ENCODE measurements around the gene SERPINH1. TPM values are rescaled to one million over a fixed set of nuclear protein-coding genes. Genes with fewer than 3 reads are reported as not detected.

The SERPINH1 gene
- total RNA-seq, result 11.1 and 12.6 TPM in 2 replicates

DNA sequence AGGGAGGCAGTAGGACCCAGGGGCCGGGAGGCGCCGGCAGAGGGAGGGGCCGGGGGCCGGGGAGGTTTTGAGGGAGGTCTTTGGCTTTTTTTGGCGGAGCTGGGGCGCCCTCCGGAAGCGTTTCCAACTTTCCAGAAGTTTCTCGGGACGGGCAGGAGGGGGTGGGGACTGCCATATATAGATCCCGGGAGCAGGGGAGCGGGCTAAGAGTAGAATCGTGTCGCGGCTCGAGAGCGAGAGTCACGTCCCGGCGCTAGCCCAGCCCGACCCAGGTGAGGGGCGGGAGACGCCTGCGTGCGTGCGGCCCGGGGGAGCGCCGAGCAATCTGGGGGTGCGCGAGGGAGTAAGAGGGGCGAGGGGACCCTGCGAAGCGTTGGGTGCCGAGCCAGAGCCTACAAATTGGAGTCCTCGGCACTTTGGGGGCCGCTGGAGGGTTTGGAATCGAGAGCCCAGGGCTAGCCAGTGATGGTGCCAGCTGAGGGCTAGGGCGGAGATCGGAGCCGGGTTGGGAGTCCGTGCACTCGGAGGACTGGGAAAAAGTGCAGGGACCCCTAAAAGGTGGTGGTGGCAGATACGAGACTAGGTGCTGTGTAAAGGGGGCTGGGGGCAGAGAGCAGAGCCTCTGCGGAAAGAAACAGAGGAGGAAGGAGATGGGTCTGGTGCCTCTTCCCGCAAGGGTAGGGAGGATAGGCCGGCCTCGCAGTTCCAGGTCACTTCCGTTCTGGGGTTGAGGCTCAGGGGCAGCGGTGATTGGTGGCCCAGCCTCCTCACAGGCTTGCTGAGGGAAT, at the start of gene SERPINH1:
Gene SERPINH1 (plus strand): TSS at position 206 of the 788 bp plus-strand sequence. CDS start 4,097 bp downstream, outside the sequence.
- intact Hi-C loops (cut with micrococcal nuclease), result loop anchor here (1.0 to 10.0 kb wide), 3 partner anchors 105 to 673 kb away; no protein-coding TSS in a partner anchor

DNA sequence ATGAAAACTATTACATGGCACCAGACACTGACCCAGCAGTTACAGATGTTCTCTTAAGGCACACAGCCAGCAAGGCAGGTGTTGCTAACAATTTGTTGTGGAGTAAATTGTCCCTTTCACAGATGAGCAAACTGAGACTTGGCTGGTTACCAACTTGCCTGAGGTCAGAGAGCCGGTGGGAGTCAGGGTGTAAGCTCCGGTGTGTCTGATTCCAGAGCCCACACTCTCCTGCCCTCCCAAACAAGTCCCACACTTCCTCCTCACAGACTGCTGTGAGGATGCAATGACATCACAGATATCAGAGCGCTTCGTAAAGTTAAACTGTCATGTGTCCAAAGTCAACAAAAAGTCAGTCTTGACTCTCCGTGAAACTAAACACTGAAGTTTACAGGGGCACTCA, 48.8 kb upstream of the SERPINH1 start:
- intact Hi-C loops (cut with micrococcal nuclease), result no loop called here

DNA sequence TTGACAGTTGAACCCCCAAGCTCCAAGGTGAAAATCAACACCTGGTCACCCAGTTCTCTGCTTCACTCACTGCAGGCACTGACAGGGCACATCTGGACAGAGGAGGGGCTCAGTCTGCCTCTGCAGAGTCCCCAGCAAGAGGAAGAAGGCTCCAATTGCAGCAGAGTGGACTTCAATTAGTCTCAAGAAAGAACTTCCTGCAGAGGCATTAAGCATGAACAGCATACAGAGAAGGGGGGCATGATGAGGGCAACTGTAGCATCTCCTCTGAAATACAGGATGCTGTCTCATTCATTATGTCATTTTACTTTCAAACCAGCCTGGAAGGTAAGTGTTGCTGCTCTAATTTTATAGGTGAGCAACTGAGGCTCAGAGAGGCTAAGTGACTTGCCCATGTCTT, 47.5 kb upstream of the SERPINH1 start:
- intact Hi-C loops (cut with micrococcal nuclease), result no loop called here

DNA sequence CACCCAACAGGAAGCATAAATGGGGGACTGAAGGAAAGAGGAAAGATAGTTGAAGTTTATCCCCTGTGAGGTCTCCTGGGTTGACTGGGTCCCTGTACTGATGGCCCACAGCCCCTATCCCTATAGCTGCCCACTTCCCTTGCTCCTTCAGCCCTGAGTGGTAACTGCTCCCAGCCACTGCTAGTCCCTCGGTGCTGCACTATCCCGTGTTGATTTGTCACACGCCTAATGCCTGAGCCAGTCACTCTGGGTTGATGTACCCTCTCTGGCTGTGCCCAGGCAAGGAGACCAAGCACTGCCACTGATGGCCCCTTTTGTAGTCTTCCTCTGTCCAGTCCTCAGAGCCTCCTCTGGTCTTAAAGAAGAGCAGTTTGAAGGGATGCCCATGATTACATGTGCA, 45.9 kb upstream of the SERPINH1 start:
- intact Hi-C loops (cut with micrococcal nuclease), result no loop called here

DNA sequence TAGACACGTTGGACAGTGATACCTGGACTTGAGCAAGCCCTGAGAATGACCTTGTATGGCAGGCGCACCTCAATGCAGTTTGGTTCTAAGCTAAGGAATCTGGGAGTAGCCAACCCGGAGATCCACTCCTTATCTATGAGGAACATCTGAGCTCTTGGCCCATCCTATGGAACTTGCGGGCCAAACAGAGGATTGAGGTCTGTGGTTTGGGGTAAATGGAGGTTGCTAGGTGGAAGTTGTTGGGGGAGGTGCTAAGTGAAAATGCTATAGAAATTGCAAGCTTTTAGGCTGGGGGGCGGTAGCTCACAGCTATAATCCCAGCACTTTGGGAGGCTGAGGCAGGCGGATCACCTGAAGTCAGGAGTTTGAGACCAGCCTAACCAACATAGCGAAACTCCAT, 45.2 kb upstream of the SERPINH1 start:
- intact Hi-C loops (cut with micrococcal nuclease), result no loop called here

DNA sequence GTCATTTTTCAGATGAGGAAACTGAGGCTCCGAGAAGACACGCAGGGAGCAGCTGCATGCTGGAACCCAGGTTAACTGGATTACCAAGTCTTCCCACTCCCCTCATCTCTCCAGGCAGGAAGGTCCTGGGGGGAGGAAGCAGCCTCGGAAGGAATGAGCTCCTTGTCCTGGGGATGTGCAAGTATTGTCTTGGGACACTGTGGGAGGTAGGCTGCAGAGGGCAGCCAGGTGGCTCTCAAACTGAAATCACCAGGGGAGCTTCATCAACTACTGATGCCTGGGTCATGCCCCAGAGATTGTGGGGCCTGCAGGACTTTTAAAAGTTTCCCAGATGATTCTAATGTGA, 43.9 kb upstream of the SERPINH1 start:
- intact Hi-C loops (cut with micrococcal nuclease), result no loop called here

DNA sequence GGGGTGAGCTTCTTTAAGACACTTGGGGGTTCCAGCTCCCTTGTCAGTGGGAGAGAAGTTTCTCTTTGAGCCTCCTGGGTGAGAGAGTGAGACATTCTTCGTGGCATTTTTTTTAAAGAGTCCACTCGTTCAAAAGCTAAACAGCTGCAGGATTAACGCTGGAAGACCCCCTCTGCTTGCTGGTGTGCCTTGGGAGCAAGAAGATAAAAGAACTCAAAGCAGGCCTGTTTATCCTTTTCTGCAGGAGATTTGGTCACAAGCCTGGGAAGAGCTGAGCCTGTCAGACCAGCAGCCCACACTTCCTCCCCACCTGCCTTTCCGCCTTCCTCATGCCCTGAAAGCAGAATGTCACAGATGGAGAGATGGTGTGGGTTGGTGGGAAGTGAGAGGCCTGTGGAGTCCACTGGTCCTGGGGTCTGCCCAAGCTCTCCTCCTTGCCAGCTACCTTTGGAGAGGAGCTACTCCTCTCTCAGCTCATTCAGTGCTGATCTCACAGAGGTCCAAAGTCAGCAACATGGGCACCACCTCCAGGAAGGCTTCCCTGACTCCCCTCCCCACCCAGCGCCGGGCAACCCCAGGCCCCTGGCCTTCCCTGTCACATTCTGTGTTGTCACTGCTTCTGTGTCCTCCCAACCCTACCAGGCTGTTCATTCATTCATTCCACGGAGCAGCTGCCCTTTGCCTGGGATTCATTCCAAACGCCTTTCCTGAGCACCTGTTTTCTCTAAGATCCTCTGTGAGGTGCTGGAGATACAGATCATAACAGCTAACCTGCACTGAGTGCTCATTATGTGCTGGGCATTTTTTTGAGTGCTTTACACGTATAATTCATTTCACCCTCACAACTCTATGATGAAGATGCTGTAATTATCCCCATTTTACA, 43.0 kb upstream of the SERPINH1 start:
- intact Hi-C loops (cut with micrococcal nuclease), result no loop called here

DNA sequence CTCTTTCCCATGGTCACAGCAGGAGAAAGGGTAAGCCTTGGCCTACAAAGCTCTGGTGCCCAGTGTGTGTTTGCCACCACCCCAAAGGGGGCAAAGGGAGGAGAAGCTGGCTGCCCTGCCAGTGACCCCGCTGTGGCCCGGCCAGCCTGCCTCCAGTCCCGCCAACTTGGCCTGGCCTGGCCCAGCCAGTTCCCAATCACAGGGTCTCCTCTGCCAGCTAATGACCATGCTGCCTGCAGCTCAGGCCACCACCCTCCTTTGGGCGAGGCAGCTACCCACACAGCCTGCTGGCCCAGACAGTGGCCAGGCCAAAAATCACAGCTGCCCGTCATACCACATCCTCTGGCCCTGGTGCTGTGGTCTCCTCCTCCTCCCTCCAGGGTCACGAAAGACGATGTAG, 41.4 kb upstream of the SERPINH1 start:
- intact Hi-C loops (cut with micrococcal nuclease), result no loop called here

DNA sequence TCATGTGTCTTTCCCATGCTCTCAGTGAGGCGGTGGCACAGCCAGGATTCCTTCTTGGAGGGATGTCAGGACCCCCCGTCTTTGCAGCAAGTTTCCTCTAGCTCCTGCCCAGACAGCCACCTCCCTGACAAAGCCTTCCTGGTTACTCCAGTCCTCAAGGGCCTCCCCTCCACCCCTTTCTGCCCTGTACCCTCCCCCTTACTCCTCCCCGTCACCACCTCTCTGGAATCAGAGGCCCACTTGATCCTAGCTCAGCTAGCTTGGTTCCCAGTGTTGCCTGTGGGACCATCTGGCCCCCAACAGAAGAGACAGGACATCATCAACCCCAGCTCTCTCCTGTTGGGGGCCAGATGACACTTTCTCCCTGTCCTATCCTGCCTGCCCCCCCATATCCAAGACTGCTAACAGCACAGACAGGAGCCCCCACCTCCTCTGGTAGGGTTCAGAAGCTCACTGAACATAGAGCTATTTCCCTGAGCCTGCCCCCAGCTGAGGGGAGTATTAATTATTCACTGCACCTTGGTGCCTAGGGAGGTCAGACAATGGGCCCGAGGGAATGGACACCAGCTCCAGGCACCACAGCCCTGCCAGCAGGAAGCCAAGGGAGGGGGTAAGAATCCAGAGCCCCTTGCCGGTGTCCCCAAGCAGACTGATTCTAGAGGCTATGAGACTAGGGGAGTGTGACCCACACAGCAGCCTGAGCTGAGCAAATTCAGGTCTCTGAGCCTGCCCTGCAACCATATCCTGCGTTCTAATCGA, 39.6 kb upstream of the SERPINH1 start:
- intact Hi-C loops (cut with micrococcal nuclease), result no loop called here

DNA sequence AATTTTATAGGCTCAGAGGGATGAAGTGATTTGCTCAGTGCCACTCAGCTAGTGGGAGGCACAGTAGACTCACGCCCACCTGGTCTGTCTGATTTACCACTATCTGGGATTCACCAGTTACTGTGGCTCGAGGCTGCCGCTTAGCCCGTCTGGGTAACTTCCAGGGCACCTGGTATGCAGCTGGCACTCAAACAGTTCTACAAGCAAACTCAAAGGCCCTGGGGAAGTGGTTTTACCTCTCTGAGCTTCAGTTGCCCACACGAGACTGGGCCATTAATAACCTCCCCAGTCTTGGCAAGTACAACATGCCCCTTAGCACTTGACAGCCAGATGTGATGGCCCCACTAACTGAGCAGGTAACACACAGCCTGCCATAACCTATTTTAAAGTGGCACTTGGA, 38.9 kb upstream of the SERPINH1 start:
- intact Hi-C loops (cut with micrococcal nuclease), result no loop called here

DNA sequence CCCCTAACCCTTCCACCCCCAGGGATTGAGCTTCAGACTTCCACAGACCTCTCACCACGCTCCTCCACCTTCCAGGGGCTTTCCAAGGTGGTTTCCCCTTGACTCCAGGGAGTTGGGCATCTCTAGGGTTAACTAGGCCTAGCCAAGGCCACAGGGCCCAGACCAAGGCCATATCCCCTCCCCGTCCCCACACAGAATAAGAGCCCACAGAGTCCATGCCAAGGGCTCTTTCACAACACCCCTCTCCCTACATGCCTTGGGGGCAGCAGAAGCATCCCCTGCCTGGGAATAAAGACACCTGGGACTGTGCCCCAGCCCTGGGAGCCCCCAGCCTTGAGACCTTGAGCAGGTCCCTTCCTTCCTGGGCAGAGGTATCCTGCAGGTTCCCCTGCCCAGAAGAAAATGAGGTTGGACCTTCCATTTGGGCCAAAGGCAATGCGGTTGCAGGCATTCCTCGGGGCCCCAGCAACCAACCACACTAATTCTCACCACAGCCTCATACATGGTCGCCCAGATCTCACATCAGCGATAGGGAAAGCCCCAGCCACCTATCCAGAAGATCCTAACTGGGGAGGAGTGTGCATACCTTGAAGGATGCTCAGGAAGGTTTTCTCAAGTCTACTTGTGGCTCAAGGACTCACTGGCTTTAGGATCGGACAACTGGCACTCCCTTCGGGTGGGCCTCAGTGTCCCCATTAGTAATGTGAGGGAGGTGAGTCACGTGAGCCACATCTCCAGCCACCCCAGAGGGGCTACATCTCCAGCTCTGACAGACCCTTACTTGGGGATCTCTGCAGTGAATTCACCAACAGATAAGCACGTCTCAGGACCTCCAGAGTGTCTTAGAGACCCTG, 38.0 kb upstream of the SERPINH1 start:
- intact Hi-C loops (cut with micrococcal nuclease), result loop anchor here (2.0 kb wide), 3 partner anchors 15 to 79 kb away; no protein-coding TSS in a partner anchor

DNA sequence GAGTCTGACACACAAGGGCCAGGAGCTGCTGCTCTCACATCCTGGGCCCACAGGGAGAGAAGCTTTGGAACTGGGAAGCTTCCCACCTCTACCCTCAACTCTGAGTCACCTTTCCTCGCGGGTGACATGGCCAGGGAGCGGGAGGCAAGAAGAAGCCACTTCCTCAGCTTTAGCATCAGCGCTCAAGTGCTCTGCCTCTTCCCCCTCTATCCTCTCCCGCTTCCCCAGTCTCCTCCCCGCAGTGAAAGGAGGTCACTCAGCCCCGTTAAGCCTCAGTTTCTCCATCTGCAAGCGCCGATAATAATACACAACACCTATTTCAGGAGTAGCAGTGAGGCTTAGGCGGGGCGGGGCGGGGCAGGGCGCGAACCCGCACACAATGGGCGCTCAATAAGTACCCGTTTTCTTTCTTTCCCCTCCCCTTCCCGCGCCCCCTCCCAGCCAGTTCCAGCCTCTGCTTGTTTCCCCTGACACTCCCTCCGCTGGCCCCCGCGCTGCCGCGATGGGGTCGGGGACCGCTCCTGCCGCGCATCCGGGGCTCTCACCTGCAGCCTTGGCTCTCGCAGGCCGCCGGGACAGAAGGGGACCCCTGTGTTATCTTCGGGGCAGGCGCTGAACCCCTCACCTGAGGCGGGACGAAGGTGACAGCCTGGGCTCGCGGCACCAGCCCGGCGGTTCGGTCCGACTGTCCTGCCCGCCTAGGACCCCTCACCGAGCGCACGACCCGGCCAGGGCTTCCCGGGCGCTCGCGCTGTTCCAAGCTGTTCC, 37.2 kb upstream of the SERPINH1 start:
- intact Hi-C loops (cut with micrococcal nuclease), result loop anchor here (2.0 kb wide), 3 partner anchors 16 to 80 kb away; no protein-coding TSS in a partner anchor

DNA sequence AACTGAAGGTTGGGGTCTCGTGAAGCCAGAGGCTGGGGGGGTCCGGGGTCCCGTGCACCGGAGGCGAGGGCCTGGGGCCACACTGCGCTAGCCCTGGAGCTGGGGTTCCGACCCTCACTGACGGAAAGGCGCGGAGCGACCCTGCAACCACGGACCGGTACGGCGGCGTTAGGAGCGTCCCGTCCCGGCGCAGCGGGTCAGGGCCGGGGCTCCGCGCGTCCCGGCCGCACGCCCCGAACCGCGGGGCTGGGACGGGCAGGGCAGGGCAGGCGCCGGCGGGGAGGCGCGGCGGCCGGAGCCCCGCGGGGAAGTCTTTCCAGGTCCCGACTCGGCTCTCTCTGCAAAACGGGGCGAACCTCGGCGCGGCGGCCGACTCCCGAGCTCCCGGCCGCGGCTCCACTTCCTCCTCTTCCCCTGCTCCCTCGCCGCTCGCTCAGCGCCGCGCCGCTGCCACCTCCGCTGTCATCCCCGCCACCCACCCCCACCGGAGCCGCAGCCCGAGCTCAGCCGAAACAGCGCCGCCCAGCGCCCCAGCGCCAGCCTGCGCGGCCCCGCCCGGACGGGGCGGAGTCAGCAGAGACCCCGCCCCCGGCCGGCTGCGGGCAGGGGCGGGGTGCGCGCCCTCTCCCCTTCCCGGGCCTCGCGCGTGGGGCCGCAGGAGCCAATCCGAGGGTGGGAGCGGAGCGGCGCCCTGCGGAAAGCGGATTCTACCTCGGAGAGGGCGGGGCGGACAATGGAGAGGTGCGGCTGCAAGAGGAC, 36.4 kb upstream of the SERPINH1 start, which contains the start of gene GDPD5:
Gene GDPD5 (minus strand): TSS at position 509 of the 759 bp plus-strand sequence. CDS start 48,206 bp downstream, outside the sequence.
- intact Hi-C loops (cut with micrococcal nuclease), result loop anchor here (2.0 kb wide), 3 partner anchors 17 to 81 kb away; no protein-coding TSS in a partner anchor

DNA sequence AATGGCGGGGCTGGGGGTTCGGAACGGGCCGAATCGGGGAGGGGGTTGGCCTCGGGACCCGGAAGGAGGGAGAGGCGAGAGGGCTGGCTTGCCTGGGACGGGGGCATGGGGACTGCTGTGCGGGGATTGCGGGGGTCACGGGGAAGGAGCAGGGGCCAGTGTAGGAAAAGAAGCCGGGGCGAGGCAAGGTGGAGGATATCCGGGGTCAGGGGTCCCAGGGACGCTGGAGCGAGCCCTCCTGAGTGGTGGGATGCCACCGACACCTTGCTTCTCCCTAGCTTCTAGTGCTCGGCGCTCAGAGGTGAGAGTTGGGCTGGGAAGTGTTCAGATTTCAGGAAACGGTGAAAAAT, 35.9 kb upstream of the SERPINH1 start:
- intact Hi-C loops (cut with micrococcal nuclease), result no loop called here

DNA sequence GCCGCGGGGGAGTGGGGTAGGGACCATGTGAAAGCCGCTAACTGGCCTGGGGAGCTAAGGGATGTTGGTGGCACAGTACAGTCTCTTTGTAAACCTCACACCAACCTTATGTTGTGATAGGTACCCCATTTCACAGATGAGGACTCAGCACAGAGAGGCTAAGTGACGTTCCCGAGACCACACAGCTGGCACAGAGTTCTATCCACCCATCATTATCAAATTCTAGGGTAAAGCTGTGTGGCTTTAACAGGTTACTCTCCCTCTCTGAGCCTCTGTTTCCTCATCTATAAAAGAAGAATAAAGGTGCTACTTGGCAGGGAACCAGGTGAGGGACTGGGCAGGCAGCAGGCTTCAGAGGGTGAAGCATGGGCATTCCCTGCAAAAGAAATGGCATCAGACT, 34.9 kb upstream of the SERPINH1 start:
- intact Hi-C loops (cut with micrococcal nuclease), result no loop called here

DNA sequence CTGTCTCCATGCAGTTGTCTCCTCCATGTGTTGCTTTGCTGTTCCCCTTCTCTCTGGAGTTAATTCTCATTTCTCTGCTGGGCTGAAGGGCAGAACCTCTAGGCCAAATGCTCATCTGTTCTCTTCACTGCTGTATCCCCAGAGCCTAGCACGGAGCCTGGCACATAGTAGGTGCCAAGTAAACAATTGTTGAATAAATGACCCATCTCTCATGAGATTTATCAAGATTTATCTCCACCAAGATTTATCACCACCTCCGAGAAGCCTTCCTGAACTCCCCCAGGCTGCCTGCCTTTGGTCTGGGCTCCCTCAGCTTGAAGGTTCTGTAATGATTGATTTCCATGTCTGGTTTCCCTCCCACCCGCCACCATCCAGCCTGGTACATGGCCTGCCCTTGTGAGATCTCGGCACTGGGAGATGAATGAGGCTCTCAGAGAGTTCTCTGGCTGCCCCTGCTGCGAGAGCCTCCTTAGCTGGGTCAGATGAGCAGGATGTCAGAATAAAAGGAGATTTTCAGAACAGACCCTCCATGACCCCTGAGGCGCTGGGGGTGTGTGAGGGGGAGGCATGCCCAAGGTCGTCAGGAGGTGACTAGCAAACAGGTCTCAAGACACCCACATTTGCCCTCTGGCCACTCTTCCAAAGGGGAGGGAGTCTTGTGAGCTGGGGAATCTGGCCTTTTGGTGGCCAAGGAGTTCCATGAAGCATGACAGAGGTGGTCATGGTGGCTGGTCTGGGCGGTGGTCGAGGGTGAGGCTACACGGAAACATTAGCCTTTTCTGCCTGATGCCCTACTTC, 33.9 kb upstream of the SERPINH1 start:
- intact Hi-C loops (cut with micrococcal nuclease), result no loop called here

DNA sequence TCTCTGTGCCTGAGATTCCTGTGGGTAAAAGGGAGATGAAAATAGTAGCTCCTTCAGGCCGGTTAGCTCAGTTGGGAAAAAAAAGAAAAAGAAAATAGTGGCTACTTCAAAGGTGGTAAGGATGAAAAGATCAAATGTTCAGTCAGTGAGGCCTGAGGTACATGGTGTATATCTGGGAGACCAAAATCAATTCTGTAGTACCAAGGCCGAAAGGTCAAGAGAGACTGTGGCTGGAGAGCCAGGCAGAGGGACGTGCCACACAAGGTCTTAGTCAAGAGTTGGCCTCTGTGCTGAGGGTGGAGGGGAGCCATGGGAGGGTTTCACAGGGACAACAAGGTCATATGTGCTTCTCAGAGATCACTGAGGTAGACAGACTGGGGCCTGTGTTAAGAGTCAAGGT, 31.5 kb upstream of the SERPINH1 start:
- intact Hi-C loops (cut with micrococcal nuclease), result no loop called here

DNA sequence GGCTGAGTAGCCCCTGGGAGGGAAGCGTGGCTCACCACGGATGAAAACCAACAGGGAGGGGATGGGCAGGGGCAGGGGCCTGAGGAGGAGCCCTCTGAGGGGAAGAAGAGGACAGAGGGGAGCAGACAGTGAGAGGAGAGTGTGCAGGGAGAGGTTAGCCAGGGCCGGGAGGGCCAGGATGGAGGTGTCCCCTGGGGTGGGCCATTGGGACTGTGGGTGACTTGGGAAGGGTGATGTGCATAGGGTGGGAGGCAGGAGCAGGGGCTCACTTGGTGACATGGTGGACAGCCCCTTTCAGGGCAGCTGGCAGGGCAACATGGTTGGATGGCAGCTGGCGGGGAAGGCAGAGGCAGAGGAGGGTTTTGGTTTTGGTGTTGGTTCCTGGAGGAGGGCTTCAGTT, 30.7 kb upstream of the SERPINH1 start:
- intact Hi-C loops (cut with micrococcal nuclease), result no loop called here

All from T-helper 2 cell treated with Interferon-gamma antibody and Interleukin-4, amounts not matched to agents 100 ng/mL and 5 ng/mL, for 36 hours (primary cell).